HepG2 (cell line): Measurements from ENCODE around the gene ENO3. TPM values are rescaled to one million over a fixed set of nuclear protein-coding genes. Genes with fewer than 3 reads are reported as not detected.

Experiments used
- ATAC-seq: fragments of 200-7000 bp; cut with Tn5 transposase; 3 replicates; pipeline ENCODE4 v1.9.1; 2020; ENCODE audit warnings: mild to moderate bottlenecking, moderate library complexity
- BruUV-seq: library from RNA; stranded (reverse); fragments of 400-500 nt; replicated peaks from 2 replicates; lab custom pipeline; 2021; lab: Mats Ljungman, UMichigan
- CTCF ChIA-PET: fragments of 300-600 bp; formaldehyde crosslinking; extraction: SDS; loops from one replicate; lab custom pipeline; 2021; ENCODE audit warnings: low total read pairs, inconsistent platforms, low intra/inter-chr PET ratio; lab: Yijun Ruan, JAX
- POLR2A ChIA-PET: fragments of 350-600 bp; sonication (Branson Sonifier 250); formaldehyde crosslinking; loops from one replicate; lab custom pipeline; 2020; ENCODE audit warnings: antibody characterized with exemption, inconsistent platforms; lab: Yijun Ruan, JAX
- DNase-seq: peaks from one replicate; pipeline ENCODE4 v3.0.0-alpha.2; 2015; ENCODE audit warnings: low spot score
- FAIRE-seq: peaks from 3 replicates; lab custom pipeline; 2011; peaks lifted over from hg19 to GRCh38; lab: Jason Lieb, UNC
- H2AFZ ChIP-seq: one replicate; pipeline ENCODE4 v1.6.1; 2011; ENCODE audit warnings: low read length, inconsistent platforms
- H3K27ac ChIP-seq: fragments of 300-600 bp; 3 replicates; pipeline ENCODE4 v1.8.0; 2011; ENCODE audit warnings: mixed run types, mild to moderate bottlenecking, mixed read lengths, low read length, inconsistent platforms; ENCODE audit not compliant: insufficient read depth; ENCODE audit errors: extremely low read length
- H3K27me3 ChIP-seq, 2 experiments: fragments of 200-600 bp in 1 of 2; 2 replicates in 1 of 2; 3 replicates in 1 of 2; pipeline versions ENCODE4 v1.6.0 to v1.8.0; 2011; ENCODE audit warnings: low read length in 2 of 2, mild to moderate bottlenecking in 2 of 2, moderate library complexity in 2 of 2, inconsistent platforms in 1 of 2; ENCODE audit not compliant: insufficient read depth in 2 of 2, control insufficient read depth in 1 of 2
- H3K36me3 ChIP-seq, 2 experiments: fragments of 200-600 bp in 1 of 2; replicated peaks in 1 of 2; 2 replicates in 1 of 2; 3 replicates in 1 of 2; pipeline versions ENCODE4 v1.5.1 to v1.8.0; 2011; ENCODE audit warnings: low read length in 2 of 2, inconsistent platforms in 1 of 2; ENCODE audit not compliant: insufficient read depth in 2 of 2, control insufficient read depth in 1 of 2
- H3K4me1 ChIP-seq: 2 replicates; pipeline ENCODE4 v1.5.1; 2012; ENCODE audit warnings: low read length, inconsistent platforms; ENCODE audit not compliant: insufficient read depth
- H3K4me2 ChIP-seq: 2 replicates; pipeline ENCODE4 v1.6.0; 2011; ENCODE audit warnings: low read depth, low read length, inconsistent platforms
- H3K4me3 ChIP-seq, 3 experiments: fragments of 200-600 bp in 1 of 3; sonication (generic), shearing (Covaris generic) in 1 of 3; replicated peaks in 1 of 3; 2 replicates each; pipeline ENCODE4 v1.5.1; 2011 to 2016; ENCODE audit warnings: low read length in 3 of 3, inconsistent platforms in 2 of 3, low read depth in 2 of 3, mild to moderate bottlenecking in 2 of 3, control low read depth in 1 of 3, mixed read lengths in 1 of 3; ENCODE audit not compliant: insufficient read depth in 1 of 3
- H3K79me2 ChIP-seq: one replicate; pipeline ENCODE4 v1.6.1; 2011; ENCODE audit warnings: low read length, inconsistent platforms; ENCODE audit not compliant: insufficient read depth
- H3K9ac ChIP-seq: 2 replicates; pipeline ENCODE4 v1.6.0; 2011; ENCODE audit warnings: mild to moderate bottlenecking, low read depth, low read length, inconsistent platforms; ENCODE audit not compliant: insufficient read depth
- H3K9me3 ChIP-seq: 2 replicates; pipeline ENCODE4 v1.5.1; 2012; ENCODE audit warnings: mild to moderate bottlenecking, low read length
- H4K20me1 ChIP-seq: 2 replicates; pipeline ENCODE4 v1.6.0; 2011; ENCODE audit warnings: inconsistent platforms, mild to moderate bottlenecking, low read length, moderate library complexity; ENCODE audit not compliant: insufficient read depth
- AGO2 ChIP-seq: fragments of 200-400 bp; formaldehyde crosslinking; optimal IDR thresholded peaks from 2 replicates; pipeline ENCODE3; 2017; ENCODE audit warnings: mild to moderate bottlenecking, low read depth, low read length, moderate library complexity
- CREB3 ChIP-seq: sonication (generic); formaldehyde crosslinking; IDR thresholded peaks from 2 replicates; pipeline ENCODE4 v1.5.0; 2020; ENCODE audit warnings: missing genetic modification reagents
- ERF ChIP-seq: IDR thresholded peaks from 2 replicates; pipeline ENCODE4 v1.6.1; 2018; ENCODE audit warnings: missing biosample characterization, missing genetic modification reagents
- GABPA ChIP-seq, 2 experiments: IDR thresholded peaks; 2 replicates each; pipeline ENCODE4 v1.6.1; 2011 to 2016; ENCODE audit warnings: low read depth in 2 of 2, low read length in 1 of 2, missing biosample characterization in 1 of 2, missing genetic modification characterization in 1 of 2
- MTF1 ChIP-seq: sonication (generic); formaldehyde crosslinking; IDR thresholded peaks from 2 replicates; pipeline ENCODE4 v1.5.0; 2020; ENCODE audit warnings: missing genetic modification reagents
- SMAD9 ChIP-seq: sonication (generic); formaldehyde crosslinking; IDR thresholded peaks from 2 replicates; pipeline ENCODE4 v1.5.1; 2020; ENCODE audit warnings: mild to moderate bottlenecking, missing genetic modification reagents
- ZNF337 ChIP-seq: sonication (generic); formaldehyde crosslinking; IDR thresholded peaks from 2 replicates; pipeline ENCODE4 v1.5.1; 2020; ENCODE audit warnings: missing genetic modification reagents, low read depth, mild to moderate bottlenecking, borderline replicate concordance
- ZNF550 ChIP-seq: sonication (generic); formaldehyde crosslinking; IDR thresholded peaks from 2 replicates; pipeline ENCODE4 v1.4.0; 2020; ENCODE audit warnings: mild to moderate bottlenecking, missing genetic modification reagents, borderline replicate concordance
- ZNF646 ChIP-seq: sonication (generic); formaldehyde crosslinking; IDR thresholded peaks from 2 replicates; pipeline ENCODE4 v1.9.0; 2021; ENCODE audit warnings: mild to moderate bottlenecking, missing genetic modification reagents
- ZNF724P ChIP-seq: sonication (generic); formaldehyde crosslinking; IDR thresholded peaks from 2 replicates; pipeline ENCODE4 v1.8.0; 2022; ENCODE audit warnings: missing genetic modification reagents, borderline replicate concordance
- ZNF766 ChIP-seq: sonication (generic); formaldehyde crosslinking; IDR thresholded peaks from 2 replicates; pipeline ENCODE4 v1.5.0; 2020; ENCODE audit warnings: missing genetic modification reagents, borderline replicate concordance
- WGBS: methylation state at CpG from one replicate; pipeline ENCODE4 v1.1.6; 2017; ENCODE audit warnings: low lambda C conversion rate; 5-methylcytosine and 5-hydroxymethylcytosine counted together
- in situ Hi-C: cut with HindIII; loops from 2 replicates; pipeline ENCODE4 v1.10.0; 2017; ENCODE audit warnings: low pct_unique_long_range_greater_than_20kb; ENCODE audit not compliant: extremely low pct_ligation_motif_present
- intact Hi-C: fragments of 100-400 bp; cut with micrococcal nuclease; formaldehyde crosslinking; loops from one replicate; pipeline ENCODE4 v1.10.0; 2022; ENCODE audit not compliant: unreplicated experiment
- polyA plus RNA-seq, 8 experiments: library from polyadenylated mRNA; depleted of rRNA in 3 of 8; stranded (reverse) in 7 of 8; unstranded in 1 of 8; fragments of >200 nt; fragmentation: Illumina TruSeq in 4 of 8; extraction: Trizol in 4 of 8; gene quantifications; 2 replicates each; pipeline versions ENCODE4 v1.2.1 to v1.2.3, GENCODE V29; 2011 to 2016; ENCODE audit warnings: low read depth in 4 of 8, missing spikeins in 1 of 8, mixed read lengths in 1 of 8; ENCODE audit not compliant: insufficient read depth in 1 of 8
- total RNA-seq, 5 experiments: library from RNA; depleted of rRNA; stranded (reverse); fragments of >200 nt; fragmentation: Illumina TruSeq; extraction: Trizol; gene quantifications; 2 replicates each; pipeline ENCODE4 v1.2.3, GENCODE V29; 2016; ENCODE audit warnings: low read depth in 1 of 5
- TF ChIP-seq, protein P1 (sequence below): sonication (generic); formaldehyde crosslinking; IDR thresholded peaks from 2 replicates; pipeline ENCODE4 v1.4.0; 2020; ENCODE audit warnings: missing genetic modification reagents, low read depth, mild to moderate bottlenecking, borderline replicate concordance

ENO3 gene
- total and polyA plus RNA-seq, 2 of the 13 experiments (the other 11 are each of a cell fraction or from before 2014, with no cell fraction given): 59.8 to 69.8 TPM

DNA sequence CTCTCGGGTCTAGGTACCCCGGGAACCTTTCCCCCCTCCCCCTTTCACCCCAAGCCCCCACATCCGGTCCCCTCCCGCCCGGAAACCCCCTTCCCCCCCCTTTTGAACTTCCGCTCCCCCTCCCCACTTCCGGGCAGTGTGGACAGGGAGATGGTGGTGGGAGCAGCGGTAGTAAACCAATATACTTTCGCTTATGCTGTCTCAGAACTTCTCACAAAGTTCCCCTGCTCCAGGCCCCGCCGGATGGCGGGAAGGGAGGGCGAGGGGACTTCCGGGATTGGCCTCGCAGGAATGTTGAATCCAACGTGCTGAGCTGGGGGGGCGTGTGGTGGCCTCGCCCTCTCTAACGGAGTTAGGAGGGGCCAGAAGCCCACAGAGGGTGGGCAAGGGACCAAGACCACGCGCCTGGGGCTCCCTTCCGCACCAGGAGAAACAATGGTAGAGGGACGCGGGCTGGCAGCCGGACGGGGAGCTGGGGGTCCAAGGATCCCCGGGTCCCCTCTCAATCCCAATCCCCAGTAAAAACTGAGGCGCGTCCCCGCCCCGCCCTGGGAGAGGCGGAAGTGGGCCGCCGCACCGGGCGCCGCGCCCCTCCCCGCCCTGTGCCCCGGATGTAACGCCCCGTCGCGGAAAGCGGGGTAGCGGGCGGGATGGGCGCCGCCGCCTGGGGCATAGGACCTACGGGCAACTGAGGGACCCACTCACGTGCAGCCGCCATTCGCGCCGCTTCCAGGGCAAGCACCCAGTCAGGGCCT is 3.3 kb upstream of the ENO3 start:
- POLR2A ChIA-PET: interaction anchor here (0.9 to 10.0 kb wide), 7 partner anchors 8 to 53 kb away, joined by 3 to 273 read pairs (median 9); partner anchors contain the start of genes INCA1, KIF1C, RNF167 and SLC25A11
- TF ChIP-seq GABPA (IDR thresholded peaks at IDR 0.05; ENCODE audit: low read depth, low read length) (peak; percentile 66), GABPA (CRISPR knock-in tag; IDR thresholded peaks at IDR 0.05; ENCODE audit: low read depth) (peak; percentile 88), ZNF646 (CRISPR knock-in tag) (no peak), SMAD9 (no peak), ZNF337 (no peak), ZNF550 (0 out of 2 replicates have a peak, but pooled peaks have one; percentile 94), CREB3 (CRISPR knock-in tag) (0 out of 2 replicates have a peak, but pooled peaks have one; percentile 11), MTF1 (CRISPR knock-in tag) (no peak), ZNF724P (peak; percentile 58), AGO2 (peak; percentile 99), ERF (peak; percentile 21; the same call in 1 of the 2 replicates), ZNF766 (CRISPR knock-in tag) (no peak)
- TF ChIP-seq, protein P1, sequence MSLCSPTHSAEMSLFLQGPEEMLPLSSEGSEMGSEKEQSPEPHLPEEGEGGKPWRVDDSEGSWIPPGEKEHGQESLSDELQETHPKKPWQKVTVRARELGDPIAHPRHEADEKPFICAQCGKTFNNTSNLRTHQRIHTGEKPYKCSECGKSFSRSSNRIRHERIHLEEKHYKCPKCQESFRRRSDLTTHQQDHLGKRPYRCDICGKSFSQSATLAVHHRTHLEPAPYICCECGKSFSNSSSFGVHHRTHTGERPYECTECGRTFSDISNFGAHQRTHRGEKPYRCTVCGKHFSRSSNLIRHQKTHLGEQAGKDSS (CRISPR knock-in tag): peak; percentile 75; the same call in 1 of the 2 replicates

More for the DNA sequence above, 3.3 kb upstream of the ENO3 start:
- Histone ChIP-seq H3K4me2 (peak overlapping the region; percentile 96), H3K9ac (peak overlapping the region; percentile 99), H3K79me2 (peaks cover 49% of the 10 kb centered on the region), H3K4me1 (peaks cover 47% of the 10 kb centered on the region), H3K4me3 (peak overlapping the region; percentile 93 to 100 (median 100)), H2AFZ (no peak overlapping the region), H3K27me3 (no peaks in the 10 kb centered on the region; a peak in 1 of 5 replicates), H3K36me3 (peaks cover 16 to 37% of the 10 kb centered on the region in 2 experiments), H3K27ac (peak overlapping the region; percentile 99), H3K9me3 (no peaks in the 10 kb centered on the region), H4K20me1 (peaks cover 33% of the 10 kb centered on the region)
- DNase-seq (peak; percentile 50), FAIRE-seq (no peak), ATAC-seq (peak; percentile 8)
- CTCF ChIA-PET: no interaction called here
- in situ Hi-C loops: no loop called here
- no TSS peak for BruUV-seq
- intact Hi-C loops: no loop called here
- WGBS: 1% methylated on average over 15 of the region's 56 CpGs
